Stromal cell of bone marrow (primary cell): ENCODE data around the gene PSMA4.
"Not testable (repeated sequence)": the region's sequence is repeated elsewhere in the genome, so short reads cannot be mapped to it uniquely, and the experiment has no call there.

ENCODE experiments used
- DNase-seq: peaks from one replicate; pipeline ENCODE4 v3.0.0-alpha.2; 2012; ENCODE audit warnings: low read depth

The PSMA4 gene

DNA sequence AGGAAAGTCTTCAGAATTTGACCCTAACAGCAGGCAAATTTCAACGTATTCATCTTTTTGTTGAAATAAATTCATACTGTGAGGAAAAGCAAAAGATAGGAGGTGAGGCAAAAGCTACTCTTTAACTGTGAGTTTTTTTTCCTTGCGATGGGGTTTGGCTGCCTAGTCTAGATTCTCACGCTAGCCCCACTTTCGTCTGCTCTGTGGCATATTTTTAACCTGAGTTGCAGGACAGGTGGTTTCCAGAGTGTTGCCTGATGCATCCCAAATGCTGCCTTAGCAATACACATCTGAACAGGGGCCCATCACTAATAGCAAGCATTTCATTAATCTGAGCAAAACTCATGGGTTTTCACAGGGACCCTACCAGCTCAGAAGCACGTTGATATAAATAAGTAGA, 11.7 kb downstream of the PSMA4 start:
- no peak for DNase-seq

- no peak for DNase-seq
These were observed 12.4 kb downstream of the PSMA4 start for GRCh38 chr15:78552597-78552996.

- DNase-seq: not testable (repeated sequence)
These were observed 20.0 kb downstream of the PSMA4 start for GRCh38 chr15:78560201-78560600.

- no peak for DNase-seq
These were observed 21.2 kb downstream of the PSMA4 start for GRCh38 chr15:78561490-78561889.

DNA sequence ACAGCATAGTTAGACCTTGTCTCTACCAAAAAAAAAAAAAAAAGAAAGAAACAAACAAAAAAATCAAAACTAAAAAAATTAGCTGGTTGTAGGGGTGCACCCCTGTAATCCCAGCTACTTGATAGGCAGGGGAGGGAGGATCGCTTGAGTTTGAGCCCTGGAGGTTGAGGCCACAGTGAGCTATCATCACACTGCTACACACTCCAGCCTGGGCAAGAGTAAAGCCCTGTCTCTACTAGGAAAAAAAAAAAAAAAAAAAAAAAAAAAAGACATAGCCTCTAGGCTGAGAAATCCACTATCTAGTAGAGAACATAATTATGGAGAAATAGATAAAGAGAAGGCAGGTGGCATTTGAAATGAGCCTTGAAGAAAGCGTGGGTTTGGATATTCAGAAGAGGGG, 22.8 kb downstream of the PSMA4 start:
- DNase-seq: no peak

- no peak for DNase-seq
These were observed 24.5 kb downstream of the PSMA4 start for GRCh38 chr15:78564743-78565096.

- DNase-seq: peak; percentile 35
These were observed 25.1 kb downstream of the PSMA4 start, which contains the start of gene CHRNA5 for GRCh38 chr15:78565097-78565950. Gene CHRNA5, plus strand, starts transcription at chr15:78565520. Its CDS starts 200 bp downstream, at chr15:78565720.

DNA sequence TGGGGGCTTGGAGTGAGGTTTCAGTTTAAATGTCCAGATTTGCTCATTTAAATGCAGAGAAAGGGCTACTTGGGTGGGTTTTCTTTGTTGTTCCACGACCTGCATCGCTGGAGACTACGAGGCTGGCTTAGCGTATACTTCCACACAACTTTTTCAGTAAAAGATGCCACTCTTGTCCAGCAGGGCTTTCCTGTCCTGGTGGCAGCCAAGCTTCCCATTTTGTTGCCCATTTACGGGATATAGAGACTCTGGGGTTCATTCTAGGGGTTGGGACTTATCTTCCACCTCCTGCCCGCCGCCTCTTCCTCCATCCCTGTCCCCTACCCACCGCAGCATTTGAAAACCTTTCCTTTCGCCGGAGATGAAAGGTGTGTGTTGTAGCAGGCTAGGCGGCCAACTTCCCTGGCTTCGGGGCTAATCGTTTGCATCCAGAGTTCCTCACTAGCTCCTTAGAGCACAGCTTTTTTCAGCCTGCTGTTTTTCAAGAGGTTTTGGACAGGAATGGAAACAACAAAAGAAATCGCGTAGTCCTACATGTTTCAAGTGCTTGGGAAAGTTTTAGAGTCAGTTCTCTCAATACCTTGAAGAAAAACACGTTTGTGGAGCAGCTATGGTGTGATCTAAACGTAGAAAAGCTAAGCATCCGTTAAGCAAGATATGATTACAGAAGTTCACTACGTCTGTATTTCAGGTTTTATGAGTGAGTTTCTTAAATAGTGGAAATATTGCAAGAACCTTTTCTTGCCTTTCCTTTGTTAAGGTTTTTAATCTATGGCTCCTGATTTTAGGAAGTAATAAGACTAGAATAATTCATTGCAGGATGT, 25.9 kb downstream of the PSMA4 start:
- no peak for DNase-seq

DNA sequence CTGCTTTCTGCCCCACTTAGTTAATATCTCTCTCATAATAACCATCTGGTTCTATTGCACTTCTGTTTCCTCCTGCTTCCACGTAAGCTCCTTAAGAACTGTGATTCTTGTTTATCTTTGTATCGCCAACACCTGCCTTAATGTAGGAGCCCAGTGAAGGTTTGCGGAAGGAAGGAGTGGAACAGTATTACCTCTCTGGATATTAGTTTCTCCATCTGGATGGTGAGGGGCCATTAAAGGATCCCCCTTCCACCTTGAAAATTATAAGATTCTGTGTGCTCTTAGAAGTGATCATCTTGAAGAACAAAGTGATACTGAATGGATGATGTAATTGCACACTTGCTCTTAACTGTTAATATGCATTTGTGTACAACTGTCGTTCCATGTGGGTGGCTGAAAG, 27.3 kb downstream of the PSMA4 start:
- no peak for DNase-seq

GRCh38 chr15:78570710-78571109, 30.5 kb downstream of the PSMA4 start:
- no peak for DNase-seq

DNA sequence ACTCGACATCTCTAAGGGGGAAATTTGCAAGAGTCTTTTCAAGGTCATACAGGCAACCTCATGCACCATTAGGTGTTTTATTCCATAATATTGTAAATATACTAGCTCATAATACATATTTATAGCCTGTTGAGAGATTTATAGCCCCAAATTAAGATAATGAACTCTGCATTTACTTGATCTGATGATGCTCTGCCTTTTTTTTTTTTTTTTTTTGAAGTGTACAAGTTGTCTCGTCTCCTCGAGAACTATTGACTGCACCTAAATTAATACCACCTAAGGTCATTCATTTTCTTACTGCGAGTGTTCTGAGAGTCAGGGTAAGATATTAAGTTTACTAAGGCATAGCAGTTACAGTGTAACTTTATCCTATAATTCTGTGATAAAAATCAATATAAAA, 31.1 kb downstream of the PSMA4 start:
- DNase-seq: no peak

GRCh38 chr15:78573416-78573815, 33.2 kb downstream of the PSMA4 start:
- no peak for DNase-seq

- no peak for DNase-seq
These were observed 34.7 kb downstream of the PSMA4 start for GRCh38 chr15:78574944-78575343.

- DNase-seq: no peak
These were observed 57.3 kb downstream of the PSMA4 start for GRCh38 chr15:78597583-78597982.

DNA sequence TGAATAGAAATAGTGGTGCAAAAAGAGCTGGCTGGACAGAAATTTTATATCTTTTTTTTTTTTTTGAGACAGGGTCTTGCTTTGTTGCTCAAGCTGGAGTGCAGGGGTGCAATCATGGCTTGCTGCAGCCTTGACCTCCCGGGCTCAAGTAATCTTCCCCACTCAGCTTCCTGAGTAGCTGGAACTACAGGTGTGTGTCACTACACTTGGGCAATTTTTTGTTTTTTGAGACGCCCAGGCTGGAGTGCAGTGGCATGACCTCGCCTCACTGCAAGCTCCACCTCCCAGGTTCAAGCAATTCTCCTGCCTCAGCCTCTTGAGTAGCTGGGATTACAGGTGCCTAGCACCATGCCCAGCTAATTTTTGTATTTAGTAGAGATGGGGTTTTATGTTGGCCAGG, 58.1 kb downstream of the PSMA4 start:
- no peak for DNase-seq

DNA sequence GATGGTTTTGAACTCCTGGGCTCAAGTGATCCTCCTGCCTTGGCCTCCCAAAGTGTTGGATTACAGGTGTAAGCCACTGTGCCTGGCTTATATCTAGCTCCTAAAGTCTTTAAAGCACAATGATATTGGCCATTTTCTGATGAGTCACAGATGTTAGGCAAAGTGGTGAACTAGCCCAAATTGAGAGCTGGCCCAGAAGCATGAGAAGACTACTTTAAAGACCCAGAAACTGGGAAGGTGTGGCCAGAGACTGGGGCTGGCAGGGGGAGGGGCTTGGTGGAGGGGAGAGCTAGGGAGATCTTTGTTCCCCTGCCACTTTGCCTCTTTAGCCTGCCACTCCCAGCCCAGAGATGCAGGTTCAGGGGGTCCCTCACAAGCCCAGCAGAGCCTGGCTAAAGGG, 58.9 kb downstream of the PSMA4 start:
- DNase-seq: no peak
